ENCODE measurements around the gene CD244.
"Not testable (repeated sequence)": the region's sequence is repeated elsewhere in the genome, so short reads cannot be mapped to it uniquely, and the experiment has no call there.

Gene CD244

DNA sequence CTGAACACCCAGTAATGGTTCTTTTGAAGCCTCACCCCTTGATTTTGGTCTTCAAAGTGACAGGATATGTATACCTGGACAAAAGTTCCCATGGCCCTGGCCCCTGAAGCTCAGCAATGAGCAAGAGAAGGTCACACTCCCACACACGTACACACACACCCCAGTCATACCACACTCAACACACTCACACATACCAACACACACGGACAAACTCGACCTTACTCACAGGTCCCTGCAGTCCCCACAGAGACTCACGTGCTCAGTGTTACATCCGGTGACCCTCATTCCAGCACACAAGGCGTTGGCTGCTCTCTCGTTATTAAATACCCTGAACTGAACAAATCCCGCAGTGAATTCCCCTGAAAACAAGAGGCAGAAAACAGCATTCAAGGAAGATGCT lies 16.4 kb upstream of the CD244 start:
- DNase-seq (ENCODE audit: low read depth) = no peak

DNA sequence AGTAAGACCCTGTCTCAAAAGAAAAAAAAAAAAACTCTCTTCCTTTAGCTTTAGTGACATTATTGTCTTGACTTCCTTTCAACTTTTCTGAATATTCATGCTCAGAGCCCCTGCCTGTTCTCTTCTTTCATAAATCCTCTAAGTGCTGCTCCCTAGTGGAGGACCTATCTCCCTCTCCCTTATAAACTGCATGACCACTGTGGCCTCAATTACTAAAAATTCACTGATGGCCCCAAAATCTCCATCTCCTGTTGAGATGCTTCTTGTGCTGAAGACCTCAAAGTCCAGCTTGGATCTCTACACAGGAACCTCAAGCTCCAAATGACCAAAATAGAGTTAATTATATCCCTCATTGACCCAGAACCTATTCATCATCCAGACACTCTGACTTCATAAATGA lies 14.5 kb upstream of the CD244 start:
- DNase-seq (ENCODE audit: low read depth) = no peak

DNA sequence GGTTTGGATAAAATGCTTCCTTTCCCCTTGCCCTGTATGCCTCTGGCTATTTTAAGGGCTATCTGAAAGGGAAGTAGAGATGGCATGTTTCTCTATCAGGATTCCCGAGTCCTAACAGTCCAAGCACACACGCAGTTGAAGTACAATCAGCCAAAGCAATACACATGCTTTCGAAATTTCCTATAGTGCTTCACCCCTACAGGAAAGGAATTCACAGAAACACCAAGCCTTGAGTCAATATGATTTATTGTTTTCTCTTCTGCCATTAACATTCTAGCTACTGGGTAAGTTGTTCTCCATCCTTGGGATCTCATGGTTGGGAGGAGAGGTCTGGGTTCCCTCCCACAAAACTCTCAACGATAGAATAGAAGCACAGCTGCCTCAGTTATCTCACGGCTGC lies 13.6 kb upstream of the CD244 start:
- DNase-seq (ENCODE audit: low read depth) = no peak

DNA sequence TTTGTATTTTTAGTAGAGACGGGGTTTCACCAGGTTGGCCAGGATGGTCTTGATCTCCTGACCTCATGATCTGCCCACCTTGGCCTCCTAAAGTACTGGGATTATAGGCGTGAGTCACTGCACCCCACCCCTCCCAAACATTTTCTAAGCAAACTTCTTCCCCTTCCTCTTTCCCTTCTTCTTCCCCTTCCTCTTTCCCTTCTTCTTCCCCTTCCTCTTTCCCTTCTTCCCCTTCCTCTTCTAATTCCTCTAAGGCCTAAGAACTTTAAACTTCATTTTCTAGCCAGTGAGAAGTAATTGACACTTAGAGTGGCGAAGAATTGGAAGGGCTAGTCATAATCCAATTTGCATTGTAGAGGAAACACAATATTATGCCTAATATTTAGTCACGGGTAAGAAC lies 12.9 kb upstream of the CD244 start:
- DNase-seq (ENCODE audit: low read depth) = not testable (repeated sequence)

DNA sequence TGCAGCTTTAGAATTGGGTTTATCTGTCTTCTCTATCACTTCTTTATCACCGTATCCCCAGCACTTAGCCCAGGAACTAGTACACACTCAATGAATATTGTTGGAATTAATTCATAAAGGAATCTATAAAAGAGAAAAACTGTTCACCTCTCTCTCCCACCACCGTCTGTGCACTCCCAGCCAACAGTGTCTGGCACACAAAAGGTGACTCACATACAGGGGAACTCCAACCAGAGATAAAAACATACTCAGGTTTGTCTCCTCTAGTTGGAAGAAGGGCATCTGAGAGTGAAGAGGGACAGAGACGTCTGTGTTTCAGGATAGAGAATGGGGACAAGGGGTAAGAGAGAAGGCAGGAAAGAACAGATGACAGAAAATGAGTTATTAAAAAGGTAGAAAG lies 12.2 kb upstream of the CD244 start:
- no peak for DNase-seq (ENCODE audit: low read depth)

DNA sequence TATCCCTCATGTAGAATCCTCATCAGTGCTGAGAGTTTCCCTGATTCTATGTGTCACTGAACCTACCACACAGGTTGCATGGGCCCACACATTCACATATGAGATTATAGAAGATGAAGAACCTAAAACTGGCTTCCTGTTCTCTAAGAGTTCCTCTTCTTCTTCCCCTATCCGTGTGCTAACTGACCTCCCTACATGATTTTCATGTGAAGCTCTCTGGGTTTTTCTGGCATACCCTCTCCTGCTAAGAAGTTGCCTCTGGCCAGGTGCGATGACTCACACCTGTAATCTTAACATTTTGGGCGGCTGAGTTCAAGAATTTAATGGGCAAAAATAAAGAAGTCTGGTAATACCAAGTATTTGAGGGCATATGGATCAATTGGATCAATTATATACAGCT lies 5.5 kb upstream of the CD244 start:
- DNase-seq (ENCODE audit: low read depth) = no peak

DNA sequence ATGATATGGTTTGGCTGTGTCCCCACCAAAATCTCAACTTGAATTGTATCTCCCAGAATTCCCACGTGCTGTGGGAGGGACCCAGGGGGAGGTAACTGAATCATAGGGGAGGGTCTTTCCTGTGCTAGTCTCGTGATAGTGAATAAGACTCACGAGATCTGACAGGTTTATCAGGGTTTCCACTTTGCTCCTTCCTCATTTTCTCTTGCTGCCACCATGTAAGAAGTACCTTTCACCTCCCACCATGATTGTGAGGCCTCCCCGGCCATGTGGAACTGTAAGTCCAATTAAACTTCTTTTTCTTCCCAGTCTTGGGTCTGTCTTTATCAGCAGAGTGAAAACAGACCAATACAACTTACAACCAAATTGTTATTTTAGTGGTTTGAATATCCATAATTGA lies 5.0 kb upstream of the CD244 start:
- DNase-seq (ENCODE audit: low read depth) = not testable (repeated sequence)

DNA sequence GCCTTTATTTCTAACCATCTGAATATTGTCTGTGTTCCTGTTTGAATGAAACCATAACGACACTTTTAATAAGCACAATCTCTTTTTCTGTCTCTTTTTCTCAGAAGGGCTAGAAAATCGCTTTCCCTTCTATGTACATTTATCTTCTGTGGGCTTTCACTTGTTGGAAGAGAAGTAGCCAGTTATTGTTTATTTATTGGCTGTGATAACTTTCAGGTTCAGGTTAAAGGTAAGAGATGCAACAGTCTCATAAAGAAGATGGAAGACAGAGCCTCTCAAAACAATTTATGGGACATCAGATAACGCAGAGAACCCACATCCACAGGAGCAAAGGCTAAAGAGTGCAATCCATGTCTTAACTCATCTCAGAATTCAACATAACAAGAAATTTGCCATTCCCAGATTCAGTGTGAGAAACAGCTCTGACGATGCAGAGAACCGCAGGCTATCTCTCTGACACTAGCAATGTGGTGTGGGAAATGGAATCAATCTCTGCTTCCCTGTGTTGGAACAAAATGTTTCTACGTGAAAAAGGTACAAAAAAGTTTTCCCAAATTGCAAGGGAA lies 4.1 kb upstream of the CD244 start:
- DNase-seq (ENCODE audit: low read depth) = no peak

DNA sequence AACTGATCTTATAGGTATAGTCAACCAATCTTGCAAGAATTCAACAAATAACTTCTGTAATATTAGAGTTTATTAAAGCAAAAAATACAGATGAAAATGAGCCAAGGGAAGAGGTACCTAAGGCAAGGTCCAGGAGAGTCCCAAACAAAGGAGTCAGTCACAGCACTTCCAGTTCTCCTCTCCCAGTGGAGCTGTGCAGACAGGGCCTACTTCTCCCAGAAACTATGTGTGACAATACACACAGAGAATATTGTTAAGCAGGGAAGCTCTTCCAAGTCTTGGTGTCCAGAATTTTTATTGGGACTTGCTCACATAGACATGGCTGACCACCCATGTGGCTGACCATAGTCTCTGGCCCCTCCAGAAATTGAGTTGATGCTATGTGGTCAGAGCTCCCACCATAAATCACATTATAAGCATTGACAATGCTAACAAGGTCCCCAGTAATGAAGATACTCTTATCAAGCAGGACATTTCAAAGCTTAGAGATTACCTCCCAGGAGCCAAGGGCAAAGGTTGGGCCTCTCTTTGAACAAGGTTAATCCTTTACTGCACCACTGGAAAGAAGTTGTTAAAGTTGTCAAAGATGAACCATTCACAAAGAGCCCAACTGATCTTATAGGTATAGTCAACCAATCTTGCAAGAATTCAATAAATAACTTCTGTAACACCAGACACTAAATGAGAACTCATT lies 3.5 kb upstream of the CD244 start:
- no peak for DNase-seq (ENCODE audit: low read depth)

DNA sequence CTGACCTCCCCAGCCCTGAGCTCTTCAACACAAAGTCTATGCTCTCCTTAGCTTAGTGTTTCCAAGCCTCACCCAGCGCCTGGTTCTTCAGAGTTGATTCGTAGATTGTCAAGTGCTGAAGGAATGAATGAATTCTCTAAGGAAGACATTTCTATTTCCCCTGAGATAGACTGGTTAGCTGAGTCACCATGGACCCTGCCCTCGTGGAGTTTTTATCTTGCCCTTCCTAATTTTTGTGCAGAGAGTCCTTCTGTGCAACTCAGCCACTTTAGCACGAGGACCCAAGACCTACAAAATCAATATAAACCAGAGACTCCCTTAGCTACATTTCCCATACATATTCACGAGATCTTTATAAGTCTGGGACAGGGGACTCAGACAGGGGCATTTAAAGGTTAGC lies 2.6 kb upstream of the CD244 start:
- DNase-seq (ENCODE audit: low read depth) = no peak

DNA sequence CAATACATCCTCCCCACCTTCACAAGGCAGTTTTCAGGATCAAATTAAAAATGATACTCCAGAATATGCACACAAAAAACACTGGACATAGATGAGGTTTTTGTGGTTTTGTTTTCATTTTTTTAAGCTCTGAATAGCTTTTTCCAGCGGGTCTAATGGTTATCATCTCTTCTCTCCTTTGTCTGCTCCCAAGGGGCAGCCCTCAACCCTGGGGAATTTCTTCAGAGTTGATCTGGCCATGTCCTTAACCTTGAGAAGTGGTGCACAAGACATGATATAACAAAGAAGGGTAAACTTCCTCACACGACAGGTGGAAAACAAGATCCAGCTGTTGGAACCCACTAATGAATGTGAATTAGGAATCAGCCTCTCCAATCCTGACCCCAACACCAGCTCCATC lies 1.5 kb upstream of the CD244 start:
- no peak for DNase-seq (ENCODE audit: low read depth)

DNA sequence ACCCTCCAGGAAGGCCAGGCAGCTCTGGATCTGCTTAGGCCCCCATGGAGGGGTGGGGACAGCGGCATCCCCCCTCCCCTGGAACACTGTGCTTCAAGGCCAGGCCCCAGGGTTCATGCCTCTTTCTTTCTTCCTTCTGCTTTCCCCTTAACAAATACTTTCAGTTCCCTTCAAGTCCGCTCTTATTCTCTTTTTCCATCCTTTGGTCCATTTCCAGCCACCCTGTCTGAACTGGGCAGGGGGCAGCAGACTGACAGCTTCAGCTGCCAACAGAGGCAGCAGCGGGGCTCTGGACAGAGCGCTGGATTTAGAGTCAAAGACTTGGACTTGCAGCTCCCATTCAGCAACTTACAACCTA lies 1.1 kb upstream of the CD244 start:
- DNase-seq (ENCODE audit: low read depth) = no peak

DNA sequence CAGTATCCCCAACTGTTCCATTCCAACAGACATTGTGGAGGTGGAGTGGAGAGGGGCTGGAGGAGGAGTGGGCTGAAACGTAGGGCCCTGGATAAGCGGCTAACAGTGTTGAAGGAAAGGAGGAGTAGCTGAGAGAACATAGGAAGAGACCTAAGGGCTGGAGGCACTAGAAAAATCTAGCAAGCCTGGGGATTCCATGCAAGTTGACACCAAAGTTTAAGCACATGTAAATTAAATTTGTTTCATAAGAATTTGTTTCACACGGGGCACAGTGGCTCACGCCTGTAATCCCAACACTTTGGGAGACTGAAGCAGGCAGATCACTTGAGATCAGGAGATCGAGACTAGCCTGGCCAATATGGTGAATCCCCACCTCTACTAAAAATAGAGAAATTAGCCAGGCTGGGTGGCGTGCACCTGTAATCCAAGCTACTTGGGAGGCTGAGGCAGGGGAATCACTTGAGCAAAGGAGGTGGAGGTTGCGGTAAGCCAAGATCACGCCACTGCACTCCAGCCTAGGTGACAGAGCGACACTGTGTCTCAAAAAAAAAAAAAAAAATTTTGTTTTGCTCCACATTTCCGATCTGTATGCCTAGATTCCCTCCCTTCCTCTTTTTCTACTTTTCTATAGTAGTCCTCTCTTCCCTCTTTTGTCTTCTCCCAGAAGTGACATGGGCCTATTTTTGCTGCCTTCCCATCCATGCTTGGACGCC lies 530 bp upstream of the CD244 start:
- no peak for DNase-seq (ENCODE audit: low read depth)

DNA sequence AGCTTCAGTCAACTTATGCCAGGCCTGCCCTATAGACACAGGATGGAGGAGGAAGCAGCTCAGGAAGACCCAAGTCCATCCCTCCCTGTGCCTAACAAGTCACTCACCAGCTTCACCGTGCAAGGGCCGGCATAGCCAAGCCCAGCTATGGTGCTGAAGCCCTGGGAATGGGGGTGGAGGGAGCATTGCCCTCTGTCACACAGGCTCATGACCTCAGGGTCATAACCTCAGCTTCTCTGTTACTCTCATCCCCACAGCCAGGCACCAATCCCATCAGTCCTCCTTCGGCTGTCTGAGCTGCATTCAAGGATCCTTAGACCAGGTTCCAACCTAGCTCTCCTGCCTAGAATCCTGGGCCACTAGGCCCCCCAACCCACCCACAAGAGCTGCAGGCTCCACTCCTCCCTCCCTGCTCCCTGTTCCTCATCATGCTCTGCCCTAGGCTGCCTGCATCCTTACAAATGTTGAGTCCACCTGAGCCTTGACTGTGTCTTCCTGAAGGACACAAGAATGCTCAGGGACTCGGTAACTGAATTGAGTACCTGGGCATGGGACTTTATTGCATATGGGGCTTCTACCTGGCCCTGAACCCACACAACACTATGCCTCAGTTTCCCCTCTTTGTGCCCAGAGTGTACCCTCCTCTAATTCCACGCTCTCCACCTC lies 1.7 kb downstream of the CD244 start:
- no peak for DNase-seq (ENCODE audit: low read depth)

DNA sequence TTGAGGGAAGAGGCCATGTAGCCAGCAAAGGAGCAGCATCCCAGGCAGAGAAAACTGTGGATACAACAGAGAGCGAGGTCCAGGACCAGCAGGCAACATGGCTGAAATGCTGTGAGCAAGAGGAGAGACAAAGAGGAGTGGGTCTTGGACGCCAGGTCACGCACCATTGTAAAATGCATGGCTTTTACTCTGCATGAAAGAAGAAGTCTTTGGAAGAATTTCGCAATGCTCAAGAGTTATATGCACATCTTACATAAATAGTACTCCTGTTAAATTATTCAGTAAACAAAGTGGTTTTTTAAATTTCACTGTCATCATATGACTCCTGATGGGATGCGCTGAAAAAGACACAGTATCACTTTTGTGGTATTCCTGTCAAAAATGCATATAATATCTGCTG lies 3.5 kb downstream of the CD244 start:
- no peak for DNase-seq (ENCODE audit: low read depth)

DNA sequence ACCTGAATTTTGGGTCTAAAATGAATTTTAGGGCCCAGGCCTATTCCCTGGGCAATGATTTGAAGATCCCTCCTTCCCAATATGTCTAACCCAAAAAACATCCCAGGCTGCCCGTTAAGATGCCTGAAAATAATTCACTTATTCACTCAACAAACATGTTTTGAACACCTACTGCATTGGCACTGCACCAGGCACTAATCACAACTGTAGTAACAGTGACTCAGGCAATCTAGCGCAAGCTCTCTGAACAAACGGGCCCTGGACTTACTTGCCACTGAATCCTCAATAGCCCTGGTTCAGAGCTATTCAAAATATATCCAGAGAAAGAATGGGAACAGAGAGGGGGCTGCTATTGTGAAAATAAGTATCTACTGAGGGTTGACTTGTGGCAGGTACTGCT lies 4.2 kb downstream of the CD244 start:
- no peak for DNase-seq (ENCODE audit: low read depth)

DNA sequence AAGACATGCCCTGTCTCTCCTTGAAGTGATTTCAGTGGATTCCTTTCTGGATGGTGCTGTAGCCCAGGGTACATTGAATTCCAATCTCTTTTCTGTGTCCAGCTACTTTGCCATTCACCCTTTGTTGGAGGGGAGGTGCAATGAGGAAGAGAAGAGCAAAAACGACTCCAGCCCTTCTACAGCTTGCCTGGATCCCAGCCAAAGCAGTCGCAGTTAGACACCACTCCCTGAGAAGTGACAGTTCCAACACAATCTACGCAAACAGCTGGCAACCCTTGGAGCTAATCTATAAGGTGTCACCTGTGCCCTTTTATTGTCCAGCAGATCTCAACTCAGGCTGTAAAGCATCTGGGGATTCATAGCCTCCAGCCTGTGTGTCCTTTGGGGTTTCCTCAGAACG lies 4.6 kb downstream of the CD244 start:
- DNase-seq (ENCODE audit: low read depth) = no peak

DNA sequence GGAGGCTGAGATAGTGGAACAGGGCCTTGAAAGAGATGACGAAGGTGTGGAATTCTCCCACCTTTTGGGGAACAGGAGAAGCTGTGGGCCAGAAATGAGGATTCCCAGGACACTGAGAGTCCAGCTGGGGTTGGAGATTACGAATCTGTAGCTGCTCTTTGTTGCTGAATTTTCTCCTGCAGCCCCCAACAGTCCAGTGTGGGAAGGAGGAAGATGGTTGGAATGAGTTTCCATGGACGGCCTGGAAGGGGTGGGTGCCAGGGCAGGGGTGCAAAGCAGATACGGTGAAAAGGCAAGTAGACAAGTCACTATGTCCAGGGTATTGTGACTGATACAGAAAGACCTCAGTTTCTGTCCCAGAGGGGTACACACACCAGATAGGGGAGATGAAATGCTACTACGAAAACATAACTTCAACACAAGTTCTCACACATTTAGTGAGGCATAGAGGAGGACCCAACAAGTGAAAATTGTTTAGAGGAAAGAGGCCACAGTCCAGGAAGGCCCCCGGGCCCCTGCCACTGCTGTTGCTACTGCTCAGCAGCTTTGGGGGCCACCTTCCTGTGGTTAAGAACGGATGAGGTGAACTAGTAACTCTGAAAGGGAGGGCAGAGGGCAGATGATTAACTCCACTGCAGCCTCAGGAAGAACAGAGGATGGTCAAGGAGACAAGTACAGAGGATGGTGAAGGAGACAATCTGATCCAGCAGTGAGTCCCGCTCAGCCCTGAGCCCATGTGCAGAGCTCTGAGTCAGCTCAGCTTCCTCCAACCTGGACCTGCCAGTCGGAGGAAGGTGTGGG lies 7.3 kb downstream of the CD244 start:
- no peak for DNase-seq (ENCODE audit: low read depth)

DNA sequence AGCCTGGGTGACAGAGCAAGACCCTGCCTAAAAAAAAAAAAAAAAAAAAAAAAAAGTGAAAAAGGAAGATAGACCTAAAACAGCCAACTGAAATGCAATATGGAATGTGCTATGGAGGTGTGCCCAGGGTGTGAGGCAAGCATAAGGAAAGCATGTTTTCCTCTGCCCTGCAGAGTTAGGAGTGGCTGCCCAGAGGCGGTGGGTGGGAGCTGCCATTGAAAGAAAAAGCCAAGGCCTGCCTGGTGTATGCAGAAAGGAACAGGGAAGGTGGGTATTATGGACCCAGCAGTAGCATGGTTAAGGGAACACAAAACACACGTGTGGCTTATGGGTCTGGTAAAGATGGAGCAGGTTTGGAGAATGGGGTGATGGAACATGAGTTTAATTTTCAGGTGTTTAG lies 8.9 kb downstream of the CD244 start:
- no peak for DNase-seq (ENCODE audit: low read depth)

DNA sequence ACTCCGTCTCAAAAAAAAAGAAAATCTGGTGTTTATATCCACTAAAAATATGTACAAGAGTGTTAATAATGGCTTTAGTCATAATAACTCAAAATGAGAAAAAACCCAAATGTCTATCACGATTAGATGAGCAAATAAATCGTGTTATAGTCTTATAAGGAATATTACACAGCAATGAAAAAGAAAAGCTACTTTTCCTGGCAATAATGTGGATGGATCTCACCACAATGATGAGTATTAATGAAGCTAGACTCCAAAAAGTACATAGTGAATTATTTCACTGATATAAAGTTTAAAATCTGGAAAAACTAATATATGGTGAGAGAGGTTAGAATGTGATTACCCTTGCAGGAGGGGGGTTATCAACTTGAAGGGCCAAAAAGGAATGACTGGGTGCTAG lies 9.7 kb downstream of the CD244 start:
- no peak for DNase-seq (ENCODE audit: low read depth)

DNA sequence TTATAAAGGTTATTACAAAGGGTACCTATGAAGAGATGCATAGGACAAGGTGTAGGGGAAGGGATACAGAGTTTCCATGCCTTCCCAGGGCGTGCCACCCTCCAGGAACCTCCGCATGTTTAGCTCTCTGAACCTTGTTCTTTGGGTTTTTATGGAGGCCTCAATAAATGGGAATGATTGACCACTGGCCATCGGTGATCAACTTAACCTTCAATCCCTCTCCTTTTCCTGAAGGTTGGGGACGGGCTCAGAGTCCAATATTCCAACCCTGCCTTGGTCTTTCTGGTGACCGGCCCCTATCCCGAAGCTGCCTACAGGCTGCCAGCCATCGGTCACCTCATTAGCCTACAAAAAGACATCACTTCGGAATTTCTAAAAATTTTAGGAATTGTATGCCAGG lies 11.7 kb downstream of the CD244 start:
- no peak for DNase-seq (ENCODE audit: low read depth)

DNA sequence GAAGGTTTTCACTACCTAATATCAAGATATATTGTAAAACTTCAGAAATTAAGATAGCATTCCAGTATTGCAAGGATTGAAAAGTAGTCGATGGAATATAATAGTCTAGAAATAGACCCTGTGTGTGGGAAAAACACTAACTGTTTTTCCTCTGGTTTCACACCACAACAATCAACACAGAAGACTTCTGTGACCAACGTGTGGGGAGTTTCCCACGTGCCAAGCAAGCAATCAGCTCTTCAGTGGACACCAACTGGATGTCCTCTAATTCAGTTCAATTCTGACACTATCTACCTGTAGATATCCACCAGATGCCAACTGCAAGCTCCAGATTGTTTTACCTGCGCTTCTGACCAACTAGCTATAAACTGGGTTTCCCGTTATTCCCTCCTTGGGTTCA lies 12.1 kb downstream of the CD244 start:
- no peak for DNase-seq (ENCODE audit: low read depth)

DNA sequence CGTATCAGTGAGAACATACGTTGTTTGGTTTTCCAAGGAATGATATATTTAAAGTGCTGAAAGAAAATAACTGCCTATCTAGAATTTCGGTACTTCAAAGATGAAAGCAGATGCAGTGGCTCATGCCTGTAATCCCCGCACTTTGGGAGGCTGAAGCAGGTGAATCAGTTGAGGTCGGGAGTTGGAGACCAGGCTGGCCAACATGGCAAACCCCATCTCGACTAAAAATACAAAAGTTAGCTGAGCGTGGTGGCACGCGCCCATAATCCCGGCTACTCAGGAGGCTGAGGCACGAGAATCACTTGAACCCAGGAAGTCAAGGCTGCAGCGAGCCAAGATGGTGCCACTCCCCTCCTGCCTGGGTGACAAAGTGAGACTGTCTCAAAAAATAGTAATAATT lies 16.4 kb downstream of the CD244 start:
- DNase-seq (ENCODE audit: low read depth) = no peak
